ENCODE measurements around the gene CLDND2.
A peak's percentile ranks its signal among the peaks of the same experiment; 100 is the strongest.
"Not testable (repeated sequence)": the region's sequence is repeated elsewhere in the genome, so short reads cannot be mapped to it uniquely, and the experiment has no call there.

Gene CLDND2, protein sequence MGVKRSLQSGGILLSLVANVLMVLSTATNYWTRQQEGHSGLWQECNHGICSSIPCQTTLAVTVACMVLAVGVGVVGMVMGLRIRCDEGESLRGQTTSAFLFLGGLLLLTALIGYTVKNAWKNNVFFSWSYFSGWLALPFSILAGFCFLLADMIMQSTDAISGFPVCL

DNA sequence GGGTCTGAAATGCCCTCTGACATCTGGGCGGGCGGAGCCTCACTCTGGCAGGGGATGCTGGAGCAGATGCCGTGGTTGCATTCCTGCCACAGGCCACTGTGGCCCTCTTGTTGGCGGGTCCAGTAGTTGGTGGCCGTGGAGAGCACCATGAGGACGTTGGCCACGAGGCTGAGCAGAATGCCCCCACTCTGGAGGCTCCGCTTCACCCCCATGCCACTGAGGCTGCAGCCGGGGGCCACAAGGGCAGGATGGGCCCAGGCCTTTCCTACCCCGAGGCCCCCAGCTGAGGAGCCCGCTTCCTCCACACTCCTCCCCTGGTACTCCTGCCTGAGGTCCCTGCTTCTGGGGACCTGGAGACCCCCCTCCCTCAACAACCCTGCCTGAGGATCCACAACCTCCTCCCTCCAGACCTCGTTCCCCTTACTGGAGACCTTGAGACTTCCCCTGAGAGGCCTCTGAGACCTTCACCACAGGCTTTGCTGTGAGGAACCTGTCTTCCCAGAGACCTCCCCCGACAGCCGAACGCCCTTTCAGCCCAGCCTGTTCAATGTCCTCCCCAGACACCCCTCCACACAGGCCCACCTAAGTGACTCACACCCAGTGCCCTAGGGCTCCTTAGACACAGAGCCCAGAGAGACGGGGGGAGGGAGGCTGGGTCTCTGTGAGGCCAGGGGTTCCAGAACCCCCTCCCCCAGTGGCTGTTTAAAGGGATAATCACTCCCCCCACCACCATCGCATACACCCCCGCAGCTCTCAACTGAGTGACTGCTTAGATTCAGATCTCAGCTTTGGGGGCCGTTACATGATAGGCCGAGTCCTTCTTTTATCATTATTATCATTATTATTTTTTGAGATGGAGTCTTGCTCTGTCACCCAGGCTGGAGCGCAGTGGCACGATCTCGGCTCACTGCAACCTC lies at the start of gene CLDND2:
CLDND2 (minus strand) TSS at position 638 of the 917 bp plus-strand sequence; CDS start at position 212, 426 bp downstream.
- no peak for DNase-seq

DNA sequence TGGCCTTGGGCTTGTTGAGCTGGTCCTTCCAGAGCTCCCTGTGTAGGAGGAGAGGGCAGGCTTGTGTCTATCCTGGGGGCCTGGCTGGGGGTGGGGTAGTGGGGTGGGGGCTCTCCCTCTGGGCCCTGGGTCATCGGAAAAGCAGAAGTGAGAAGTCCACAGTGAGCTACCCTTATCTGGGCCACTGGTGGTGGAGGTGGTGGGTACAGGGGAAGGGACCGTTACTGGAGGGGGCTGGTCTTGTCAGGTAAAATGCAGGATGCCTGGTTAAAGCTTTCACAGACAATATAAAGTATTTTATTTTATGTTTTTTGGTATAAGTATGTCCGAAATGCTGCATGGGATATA lies 49.0 kb upstream of the CLDND2 start:
- DNase-seq = no peak

DNA sequence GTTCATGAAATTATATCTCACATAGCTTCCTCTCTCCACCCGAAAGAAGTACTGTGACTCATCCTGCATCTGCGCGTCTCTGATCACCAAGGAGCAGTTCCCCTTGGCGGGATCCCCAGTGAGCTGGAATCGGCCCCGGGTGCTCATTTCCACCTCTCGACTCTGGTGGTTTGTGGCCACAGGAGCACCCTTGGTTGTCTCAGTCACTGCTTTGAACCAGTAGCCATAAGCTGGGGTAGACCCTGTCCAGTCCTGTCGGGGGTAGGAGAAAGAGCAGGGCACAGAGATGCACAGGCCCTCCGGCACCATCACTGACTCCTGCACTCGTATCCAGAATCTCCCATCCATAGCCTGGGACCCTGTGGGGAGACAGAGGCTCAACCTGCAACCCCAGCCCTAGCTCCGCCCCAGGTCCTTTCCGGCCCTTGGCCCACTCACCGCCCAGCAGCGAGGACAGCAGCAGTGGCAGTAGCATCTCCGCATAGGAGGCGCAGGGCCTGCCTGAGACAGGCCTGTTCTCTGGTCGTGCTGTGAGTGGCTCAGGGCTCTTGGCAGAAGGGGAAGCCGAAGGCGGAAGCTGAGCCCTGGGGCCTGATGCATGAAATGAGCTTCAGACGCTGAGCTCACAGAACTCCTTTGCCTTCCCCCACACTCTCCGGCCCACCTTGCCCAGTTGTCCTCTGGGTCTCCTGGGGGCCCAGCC lies 48.5 kb upstream of the CLDND2 start, which contains the start of gene SIGLEC10:
SIGLEC10 (minus strand) TSS at position 536 of the 703 bp plus-strand sequence; CDS start at position 475, 61 bp downstream.
- DNase-seq = no peak

GRCh38 chr19:51416422-51416821 lies 47.6 kb upstream of the CLDND2 start:
- not testable (repeated sequence) for DNase-seq

DNA sequence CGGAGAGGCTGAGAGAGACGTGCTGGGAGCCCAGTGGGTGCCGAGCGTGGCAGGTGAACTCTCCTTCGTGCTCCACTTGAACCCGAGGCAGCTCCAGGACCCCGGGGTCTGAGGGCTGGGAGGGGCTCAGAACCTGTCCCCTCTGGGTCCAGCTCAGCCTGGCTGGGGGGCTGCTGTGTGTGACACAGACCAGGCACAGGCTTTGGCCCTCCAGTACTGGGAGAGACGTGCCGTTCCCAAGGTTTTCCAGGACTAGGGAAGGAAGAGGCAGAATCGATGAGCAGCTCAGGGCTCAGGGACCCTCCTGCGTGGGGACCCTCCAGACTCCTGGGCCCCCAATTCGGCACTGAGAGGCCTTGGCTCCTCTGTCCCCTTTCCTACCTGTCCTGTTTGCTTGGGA lies 46.4 kb upstream of the CLDND2 start:
- DNase-seq = no peak

- no peak for DNase-seq
Observed at GRCh38 chr19:51410950-51411748, 42.3 kb upstream of the CLDND2 start.

DNA sequence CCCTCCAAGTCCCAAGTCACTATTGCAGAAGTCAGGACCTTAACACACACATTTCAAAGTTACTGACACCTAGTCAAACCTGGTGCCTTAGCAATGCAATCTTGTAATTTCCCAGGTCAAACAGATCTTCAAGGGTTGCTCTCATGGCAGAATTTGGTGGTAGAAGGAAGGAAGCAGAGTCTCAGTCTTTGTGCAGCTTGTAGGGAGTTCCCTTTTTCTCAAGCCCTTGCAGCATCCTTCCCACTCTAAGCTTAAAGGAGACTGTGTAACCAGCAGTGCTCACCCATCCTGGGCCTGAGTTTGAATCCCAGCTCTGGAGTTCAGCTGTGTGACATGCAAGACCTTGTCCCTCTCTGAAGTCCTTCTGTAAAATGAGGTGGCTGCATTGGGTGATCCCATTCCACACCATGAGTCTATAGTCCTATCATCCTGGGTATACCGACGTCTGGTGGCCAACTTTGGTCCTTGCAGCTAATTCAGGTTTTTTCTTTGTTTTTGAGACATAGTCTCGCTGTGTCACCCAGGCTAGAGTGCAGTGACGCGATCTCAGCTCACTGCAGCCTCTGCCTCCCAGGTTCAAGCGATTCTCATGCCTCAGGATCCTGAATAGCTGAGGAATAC lies 38.8 kb upstream of the CLDND2 start:
- DNase-seq = no peak

GRCh38 chr19:51402117-51402516 lies 33.3 kb upstream of the CLDND2 start:
- no peak for DNase-seq

DNA sequence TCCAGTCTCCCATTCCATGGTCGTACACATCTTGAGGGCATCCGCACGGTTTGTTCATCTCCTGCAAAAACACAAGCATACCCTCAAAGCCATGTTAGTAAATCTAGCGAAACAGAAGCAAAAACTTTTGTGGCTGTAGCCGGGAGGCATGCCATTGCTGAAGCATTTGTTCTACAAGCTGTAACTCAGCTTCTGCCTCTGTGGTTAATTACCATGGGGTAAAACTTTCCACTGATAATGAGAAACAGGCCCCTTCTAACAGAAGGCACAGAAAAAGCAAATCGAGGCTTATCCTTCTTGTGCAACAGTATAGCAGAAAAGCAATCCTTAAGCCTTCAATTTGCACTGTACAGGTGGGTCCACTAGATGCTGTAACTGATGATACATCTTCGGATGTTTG lies 31.1 kb upstream of the CLDND2 start:
- DNase-seq = not testable (repeated sequence)

GRCh38 chr19:51399231-51399630 lies 30.4 kb upstream of the CLDND2 start:
- DNase-seq = no peak

DNA sequence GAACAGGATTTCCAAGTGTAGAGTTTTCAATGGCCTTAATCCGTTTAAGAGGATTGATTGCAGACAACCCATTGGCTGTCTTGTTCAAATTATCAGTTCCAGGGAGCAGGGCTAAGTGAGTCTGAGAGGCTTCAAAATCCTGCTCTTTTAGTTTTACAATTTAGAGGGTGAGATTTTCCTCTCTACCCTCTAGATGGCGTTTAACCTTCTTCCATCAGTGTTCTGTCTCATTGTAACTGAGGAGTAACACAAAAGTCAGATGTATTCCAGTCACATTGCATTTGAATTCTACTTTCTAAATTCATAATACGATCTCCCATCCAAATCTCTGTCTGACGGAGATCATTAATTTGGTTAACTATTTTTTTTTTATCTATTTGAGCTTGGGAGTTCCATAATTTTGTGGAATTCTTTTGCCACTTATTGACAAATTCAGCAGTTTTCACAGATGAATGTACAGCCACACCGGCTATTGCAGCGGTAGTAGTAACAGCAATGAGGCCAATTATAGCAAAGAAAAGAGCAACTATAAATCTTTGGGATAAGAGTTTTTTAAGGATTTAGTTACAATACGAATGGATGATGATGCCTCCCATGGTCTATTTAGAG lies 29.4 kb upstream of the CLDND2 start:
- DNase-seq = no peak

DNA sequence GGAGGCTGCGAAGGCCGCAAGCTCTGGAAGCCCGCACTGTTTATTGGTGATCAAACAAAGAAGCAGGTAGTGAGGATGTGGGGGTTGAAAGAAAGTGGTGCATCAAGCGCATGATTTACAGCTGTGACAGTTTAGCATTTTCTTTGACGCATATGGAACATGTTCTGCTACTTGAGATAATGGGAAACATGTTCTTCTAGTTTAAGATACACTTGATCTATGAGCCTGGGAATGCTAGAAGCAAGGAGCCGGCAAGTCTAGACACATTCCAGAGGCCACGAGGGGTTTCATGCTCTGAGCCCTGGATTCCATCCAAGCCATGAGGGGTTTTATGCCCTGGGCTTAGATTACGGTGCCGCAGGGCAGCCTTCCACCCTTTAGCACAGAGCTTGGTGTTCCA lies 28.6 kb upstream of the CLDND2 start:
- not testable (repeated sequence) for DNase-seq

- DNase-seq = no peak
Observed at GRCh38 chr19:51396175-51396574, 27.4 kb upstream of the CLDND2 start.

DNA sequence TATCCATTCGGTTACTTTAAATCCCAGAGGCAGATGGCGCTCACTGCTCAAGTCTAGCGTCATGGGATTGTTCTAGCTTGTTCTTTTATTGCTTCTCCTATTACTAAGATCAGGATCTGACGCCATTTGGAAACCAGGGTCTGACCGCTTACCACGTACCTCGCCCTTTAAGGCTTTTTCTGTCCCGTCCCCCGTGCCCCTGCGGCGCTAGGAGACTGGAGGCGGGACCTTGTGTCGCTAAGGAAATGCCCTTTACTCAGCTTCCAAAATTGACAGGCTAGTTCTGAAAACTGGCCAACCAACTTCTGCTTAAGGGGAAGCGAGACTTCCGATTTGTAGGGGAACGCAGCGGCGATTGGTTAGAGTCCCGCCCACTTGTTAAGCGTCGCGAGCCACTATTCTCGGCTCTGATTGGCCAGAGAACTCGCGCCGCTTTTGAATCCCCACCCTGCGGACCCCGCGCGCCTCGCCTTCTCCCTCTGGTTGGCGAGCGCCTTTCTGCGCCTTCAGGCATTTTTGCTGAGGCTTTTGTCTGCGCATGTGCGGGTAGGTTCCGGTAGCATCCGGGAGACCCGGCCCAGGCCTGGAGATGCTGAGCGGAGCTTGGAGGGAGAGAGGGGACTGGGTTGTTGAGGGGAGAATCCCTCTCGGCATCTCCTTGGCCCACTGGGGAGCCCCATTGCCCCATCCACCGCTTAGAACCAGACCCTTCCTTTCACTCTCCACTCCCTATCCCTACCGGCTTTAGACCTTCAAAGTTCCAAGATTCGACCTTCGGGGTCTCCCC lies 25.4 kb upstream of the CLDND2 start:
- peak; percentile 96 for DNase-seq

- no peak for DNase-seq
Observed at GRCh38 chr19:51392701-51393100, 23.9 kb upstream of the CLDND2 start.

GRCh38 chr19:51391073-51391611 lies 22.3 kb upstream of the CLDND2 start:
- DNase-seq = no peak

- DNase-seq = no peak
Observed at GRCh38 chr19:51389143-51389542, 20.3 kb upstream of the CLDND2 start.

DNA sequence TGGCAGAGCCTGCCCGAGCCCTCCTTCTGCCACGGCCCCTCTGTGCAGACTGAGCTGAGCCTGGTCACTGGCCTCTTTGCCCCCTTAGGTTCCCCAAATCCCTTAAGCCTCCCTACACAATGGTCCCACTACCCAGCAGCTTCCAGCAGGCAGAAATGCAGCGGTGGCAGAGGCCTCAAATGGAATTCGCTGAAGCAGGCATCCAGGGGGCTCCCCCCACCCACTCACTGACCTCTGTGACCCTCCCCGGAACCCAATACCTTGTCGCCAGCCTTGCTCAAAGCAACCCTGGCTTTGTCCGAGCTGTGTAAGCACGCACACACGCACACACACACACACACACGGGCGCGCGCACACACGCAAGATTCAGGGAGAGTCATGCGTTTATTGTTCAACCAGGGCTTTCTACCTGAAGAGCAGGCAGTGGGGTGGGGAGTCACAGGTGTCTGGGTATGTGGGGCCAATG lies 19.2 kb upstream of the CLDND2 start, which contains the start of gene LIM2:
LIM2 (minus strand) TSS at position 51 of the 466 bp plus-strand sequence. CDS start 531 bp downstream, outside the sequence.
- DNase-seq = no peak

GRCh38 chr19:51386882-51387520 lies 18.2 kb upstream of the CLDND2 start:
- DNase-seq = no peak

DNA sequence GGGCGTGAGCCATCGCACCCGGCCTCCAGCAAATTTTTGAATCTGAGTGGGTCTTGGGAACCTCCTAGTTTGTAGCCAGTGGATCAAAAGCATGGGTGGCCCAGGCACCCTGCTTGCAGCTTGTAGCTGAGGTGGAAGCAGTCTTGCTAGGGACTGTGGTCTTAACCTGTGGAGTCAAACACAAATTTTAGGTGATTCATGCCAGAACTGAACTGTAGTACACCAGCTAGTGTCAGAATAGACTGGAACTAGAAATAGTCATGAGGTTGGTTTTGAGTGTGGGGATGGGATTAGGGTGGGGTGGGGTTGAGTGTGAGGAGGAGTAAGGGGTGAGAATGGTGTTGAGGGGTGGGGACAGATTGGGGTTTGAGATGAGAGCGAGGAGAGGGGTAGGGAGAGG lies 13.2 kb upstream of the CLDND2 start:
- DNase-seq = no peak
